CD14-positive monocyte (primary cell): ENCODE results near the gene PSMB11. TPM values are rescaled to one million over a fixed set of nuclear protein-coding genes. Genes with fewer than 3 reads are reported as not detected.

Experiments
- DNase-seq, 3 donors: peaks; one replicate each; pipeline ENCODE4 v3.0.0-alpha.2; 2011 to 2022
- H2AFZ ChIP-seq: 2 replicates; pipeline ENCODE4 v1.6.0; 2012; ENCODE audit warnings: mild to moderate bottlenecking, low read depth, low read length, inconsistent platforms; ENCODE audit not compliant: insufficient read depth, poor library complexity, severe bottlenecking
- H3K27ac ChIP-seq, 2 donors: 1 replicate in 1 of 2; 2 replicates in 1 of 2; pipeline ENCODE4 v1.5.1; 2012 to 2013; ENCODE audit warnings: low read length in 2 of 2, control low read depth in 1 of 2, inconsistent platforms in 1 of 2, low read depth in 1 of 2, mild to moderate bottlenecking in 1 of 2
- H3K27me3 ChIP-seq, 2 donors: one replicate each; pipeline versions ENCODE4 v1.6.0 to v1.6.1; 2011 to 2013; ENCODE audit warnings: low read length in 2 of 2; ENCODE audit not compliant: control insufficient read depth in 2 of 2, insufficient read depth in 2 of 2
- H3K36me3 ChIP-seq, 2 donors: replicated peaks in 1 of 2; 1 replicate in 1 of 2; 2 replicates in 1 of 2; pipeline versions ENCODE4 v1.5.1 to v1.6.1; 2012 to 2013; ENCODE audit warnings: low read length in 2 of 2, control low read depth in 1 of 2, inconsistent platforms in 1 of 2, mild to moderate bottlenecking in 1 of 2; ENCODE audit not compliant: insufficient read depth in 2 of 2, control insufficient read depth in 1 of 2
- H3K4me1 ChIP-seq, 2 donors: 1 replicate in 1 of 2; 2 replicates in 1 of 2; pipeline versions ENCODE4 v1.5.1 to v1.6.1; 2012 to 2013; ENCODE audit warnings: low read length in 2 of 2, control low read depth in 1 of 2, inconsistent platforms in 1 of 2, mild to moderate bottlenecking in 1 of 2, moderate library complexity in 1 of 2; ENCODE audit not compliant: insufficient read depth in 2 of 2, control insufficient read depth in 1 of 2
- H3K4me2 ChIP-seq: replicated peaks from 2 replicates; pipeline ENCODE3; 2012; ENCODE audit warnings: low read length, moderate library complexity, mild to moderate bottlenecking; ENCODE audit not compliant: poor library complexity, severe bottlenecking; ENCODE audit errors: extremely low read depth
- H3K4me3 ChIP-seq, 3 experiments: fragments of 200-600 bp in 1 of 3; sonication (generic) in 1 of 3; replicated peaks in 1 of 3; 1 replicate in 2 of 3; 2 replicates in 1 of 3; pipeline ENCODE4 v1.5.1; 2011 to 2013; ENCODE audit warnings: low read length in 3 of 3, mild to moderate bottlenecking in 3 of 3, control low read depth in 2 of 3, low read depth in 2 of 3, inconsistent platforms in 1 of 3, moderate library complexity in 1 of 3
- H3K79me2 ChIP-seq: 2 replicates; pipeline ENCODE4 v1.6.0; 2012; ENCODE audit warnings: mild to moderate bottlenecking, control low read depth, inconsistent platforms, low read length, moderate library complexity; ENCODE audit not compliant: insufficient read depth
- H3K9ac ChIP-seq: 2 replicates; pipeline ENCODE4 v1.6.0; 2017; ENCODE audit warnings: low read length, mild to moderate bottlenecking; ENCODE audit not compliant: insufficient read depth, poor library complexity, severe bottlenecking
- H3K9me3 ChIP-seq, 2 donors: replicated peaks in 1 of 2; 1 replicate in 1 of 2; 2 replicates in 1 of 2; pipeline versions ENCODE4 v1.5.1 to v1.6.1; 2012 to 2013; ENCODE audit warnings: low read length in 2 of 2, control low read depth in 1 of 2; ENCODE audit not compliant: control insufficient read depth in 1 of 2, insufficient read depth in 1 of 2
- H4K20me1 ChIP-seq: 2 replicates; pipeline ENCODE4 v1.6.0; 2012; ENCODE audit warnings: mild to moderate bottlenecking, low read length, control low read depth, moderate library complexity; ENCODE audit not compliant: insufficient read depth
- H3K27ac Mint-ChIP-seq, 7 donors: one replicate each; pipeline ENCODE4 v1.8.0; 2020; ENCODE audit warnings: mild to moderate bottlenecking in 7 of 7, mixed read lengths in 7 of 7, moderate library complexity in 6 of 7, inconsistent platforms in 2 of 7
- H3K27me3 Mint-ChIP-seq, 3 donors: one replicate each; pipeline ENCODE4 v1.8.0; 2021 to 2022; ENCODE audit warnings: low read depth in 3 of 3, mild to moderate bottlenecking in 3 of 3, mixed read lengths in 3 of 3, moderate library complexity in 3 of 3, inconsistent platforms in 1 of 3
- H3K36me3 Mint-ChIP-seq, 2 donors: one replicate each; pipeline ENCODE4 v1.8.0; 2020; ENCODE audit warnings: mixed read lengths in 2 of 2, inconsistent platforms in 1 of 2, mild to moderate bottlenecking in 1 of 2
- H3K4me1 Mint-ChIP-seq: one replicate; pipeline ENCODE4 v1.8.0; 2020; ENCODE audit warnings: mild to moderate bottlenecking, mixed read lengths
- H3K4me3 Mint-ChIP-seq, 2 donors: one replicate each; pipeline ENCODE4 v1.8.0; 2020; ENCODE audit warnings: mild to moderate bottlenecking in 2 of 2, mixed read lengths in 2 of 2, moderate library complexity in 1 of 2
- H3K9me3 Mint-ChIP-seq, 7 donors: one replicate each; pipeline ENCODE4 v1.8.0; 2020 to 2022; ENCODE audit warnings: mixed read lengths in 7 of 7, mild to moderate bottlenecking in 6 of 7, moderate library complexity in 6 of 7, inconsistent platforms in 2 of 7
- CTCF ChIP-seq: fragments of 200-600 bp; IDR thresholded peaks from one replicate; pipeline ENCODE4 v1.8.0; 2022; ENCODE audit warnings: antibody characterized with exemption, mild to moderate bottlenecking
- WGBS: methylation state at CpG from one replicate; pipeline ENCODE4 v1.1.5; 2013; ENCODE audit warnings: missing lambda C conversion rate; ENCODE audit not compliant: insufficient coverage; 5-methylcytosine and 5-hydroxymethylcytosine counted together
- intact Hi-C, 2 donors: fragments of 100-400 bp; cut with micrococcal nuclease; formaldehyde crosslinking; loops; one replicate each; pipeline versions ENCODE4 v1.15.0 to v1.15.1; 2023
- polyA plus RNA-seq, 3 donors: library from polyadenylated mRNA; depleted of rRNA in 1 of 3; unstranded in 2 of 3; stranded (reverse) in 1 of 3; fragments of 300-500 nt in 2 of 3; fragments of >200 nt in 1 of 3; fragmentation: Illumina TruSeq in 2 of 3; gene quantifications; 1 replicate in 2 of 3; 2 replicates in 1 of 3; pipeline ENCODE4 v1.2.3, GENCODE V29; 2012 to 2021

PSMB11 gene
- polyA plus RNA-seq, 3 donors, result not detected

GRCh38 chr14:23067847-23068788 lies 26.1 kb downstream of the PSMB11 start:
- H4K20me1 ChIP-seq, result peaks cover 81% of the 10 kb centered on the region
- WGBS, result 99% methylated on average over 8 of the region's 14 CpGs
- peaks cover 31 to 39% of the 10 kb centered on the region in 2 donors for H3K4me1 ChIP-seq
- no peaks in the 10 kb centered on the region for H3K9me3 Mint-ChIP-seq
- H3K9ac ChIP-seq, result no peak overlapping the region
- peak overlapping the region in 4 of 7 donors; percentile 21 to 63 (median 46) for H3K27ac Mint-ChIP-seq
- H3K4me2 ChIP-seq, result no peak overlapping the region
- no peak overlapping the region for H3K4me3 ChIP-seq
- H3K27me3 Mint-ChIP-seq, result peaks cover 0 to 2% (median 0%) of the 10 kb centered on the region in 3 donors
- H3K79me2 ChIP-seq, result peaks cover 64% of the 10 kb centered on the region
- intact Hi-C loops, result loop anchor here in 1 of 2 donors (5.0 kb wide), 2 partner anchors 39 to 119 kb away; no protein-coding TSS in a partner anchor
- DNase-seq, result no peak
- H2AFZ ChIP-seq, result no peak overlapping the region
- no peaks in the 10 kb centered on the region for H3K27me3 ChIP-seq
- H3K36me3 ChIP-seq, result peaks cover 62 to 77% of the 10 kb centered on the region in 2 donors
- H3K27ac ChIP-seq, result peak overlapping the region in 1 of 2 donors; percentile 2
- H3K9me3 ChIP-seq, result no peaks in the 10 kb centered on the region
- TF ChIP-seq CTCF, result no peak
- peaks cover 74 to 78% of the 10 kb centered on the region in 2 donors for H3K36me3 Mint-ChIP-seq
- H3K4me3 Mint-ChIP-seq, result no peak overlapping the region
- H3K4me1 Mint-ChIP-seq, result peaks cover 35% of the 10 kb centered on the region

DNA sequence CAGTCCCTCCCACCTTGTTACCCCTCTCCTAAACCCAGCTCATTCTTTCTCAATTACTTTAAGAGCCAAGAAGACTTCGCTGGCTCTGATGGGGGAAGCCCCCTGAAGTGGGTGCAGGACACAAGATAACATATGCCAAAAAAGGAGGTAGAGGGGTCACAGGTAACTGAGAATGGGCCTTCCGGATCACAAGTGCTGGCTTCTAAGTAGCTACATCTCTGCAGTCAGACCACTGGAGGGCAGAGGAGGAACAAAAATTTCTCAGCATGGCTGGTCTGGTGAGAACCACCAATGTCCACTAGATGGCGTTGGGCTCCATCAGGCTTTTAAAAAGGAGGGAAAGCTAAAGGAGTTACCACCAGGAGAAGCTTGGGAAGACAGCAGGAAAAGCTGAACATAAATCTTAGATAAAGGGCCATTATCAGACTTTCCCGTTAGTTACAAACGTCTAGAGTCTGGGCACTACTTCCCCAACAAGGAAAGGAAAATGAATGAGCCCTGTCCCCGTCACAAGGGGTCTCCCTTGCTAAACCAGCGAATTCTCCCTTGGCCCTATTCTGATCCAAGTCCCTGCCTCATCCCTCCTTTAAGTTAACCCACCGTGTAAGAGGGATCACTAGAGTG lies 26.9 kb downstream of the PSMB11 start:
- Histone ChIP-seq H4K20me1 (peaks cover 74% of the 10 kb centered on the region), H2AFZ (no peak overlapping the region), H3K9me3 (no peaks in the 10 kb centered on the region), H3K27ac (peak overlapping the region in 1 of 2 donors; percentile 2), H3K4me3 (no peak overlapping the region), H3K79me2 (peaks cover 66% of the 10 kb centered on the region), H3K36me3 (peaks cover 61 to 77% of the 10 kb centered on the region in 2 donors), H3K4me1 (peaks cover 31 to 39% of the 10 kb centered on the region in 2 donors), H3K27me3 (no peaks in the 10 kb centered on the region), H3K9ac (no peak overlapping the region), H3K4me2 (no peak overlapping the region)
- WGBS, result 31% methylated on average over 6 of the region's 8 CpGs
- H3K27ac Mint-ChIP-seq, result peak overlapping the region in 6 of 7 donors; percentile 61 to 90 (median 69)
- H3K4me1 Mint-ChIP-seq, result peaks cover 35% of the 10 kb centered on the region
- H3K9me3 Mint-ChIP-seq, result no peaks in the 10 kb centered on the region
- H3K36me3 Mint-ChIP-seq, result peaks cover 74 to 75% of the 10 kb centered on the region in 2 donors
- intact Hi-C loops, result loop anchor here in 1 of 2 donors (5.0 kb wide), 2 partner anchors 38 to 118 kb away; no protein-coding TSS in a partner anchor
- DNase-seq, result peak; percentile 76 to 87 (median 80)
- H3K27me3 Mint-ChIP-seq, result no peaks in the 10 kb centered on the region
- H3K4me3 Mint-ChIP-seq, result no peak overlapping the region
- TF ChIP-seq CTCF, result peak; percentile 100
